HG02763 (cell line): ENCODE measurements around the gene AFAP1L2.

Experiments
- ATAC-seq: cut with Tn5 transposase; IDR thresholded peaks from one replicate; pipeline ENCODE4 v1.9.1; 2021; ENCODE audit warnings: mild to moderate bottlenecking, moderate library complexity; ENCODE audit not compliant: unreplicated experiment

The AFAP1L2 gene, protein sequence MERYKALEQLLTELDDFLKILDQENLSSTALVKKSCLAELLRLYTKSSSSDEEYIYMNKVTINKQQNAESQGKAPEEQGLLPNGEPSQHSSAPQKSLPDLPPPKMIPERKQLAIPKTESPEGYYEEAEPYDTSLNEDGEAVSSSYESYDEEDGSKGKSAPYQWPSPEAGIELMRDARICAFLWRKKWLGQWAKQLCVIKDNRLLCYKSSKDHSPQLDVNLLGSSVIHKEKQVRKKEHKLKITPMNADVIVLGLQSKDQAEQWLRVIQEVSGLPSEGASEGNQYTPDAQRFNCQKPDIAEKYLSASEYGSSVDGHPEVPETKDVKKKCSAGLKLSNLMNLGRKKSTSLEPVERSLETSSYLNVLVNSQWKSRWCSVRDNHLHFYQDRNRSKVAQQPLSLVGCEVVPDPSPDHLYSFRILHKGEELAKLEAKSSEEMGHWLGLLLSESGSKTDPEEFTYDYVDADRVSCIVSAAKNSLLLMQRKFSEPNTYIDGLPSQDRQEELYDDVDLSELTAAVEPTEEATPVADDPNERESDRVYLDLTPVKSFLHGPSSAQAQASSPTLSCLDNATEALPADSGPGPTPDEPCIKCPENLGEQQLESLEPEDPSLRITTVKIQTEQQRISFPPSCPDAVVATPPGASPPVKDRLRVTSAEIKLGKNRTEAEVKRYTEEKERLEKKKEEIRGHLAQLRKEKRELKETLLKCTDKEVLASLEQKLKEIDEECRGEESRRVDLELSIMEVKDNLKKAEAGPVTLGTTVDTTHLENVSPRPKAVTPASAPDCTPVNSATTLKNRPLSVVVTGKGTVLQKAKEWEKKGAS

GRCh38 chr10:114404171-114405010 lies at the start of gene AFAP1L2:
Gene AFAP1L2 (minus strand): TSS chr10:114404502. CDS start chr10:114404455, 47 bp downstream.
- no peak for ATAC-seq

- no peak for ATAC-seq
These were observed 49.3 kb upstream of the AFAP1L2 start for GRCh38 chr10:114453576-114453975.

- no peak for ATAC-seq
These were observed 44.6 kb upstream of the AFAP1L2 start for GRCh38 chr10:114448897-114449296.

DNA sequence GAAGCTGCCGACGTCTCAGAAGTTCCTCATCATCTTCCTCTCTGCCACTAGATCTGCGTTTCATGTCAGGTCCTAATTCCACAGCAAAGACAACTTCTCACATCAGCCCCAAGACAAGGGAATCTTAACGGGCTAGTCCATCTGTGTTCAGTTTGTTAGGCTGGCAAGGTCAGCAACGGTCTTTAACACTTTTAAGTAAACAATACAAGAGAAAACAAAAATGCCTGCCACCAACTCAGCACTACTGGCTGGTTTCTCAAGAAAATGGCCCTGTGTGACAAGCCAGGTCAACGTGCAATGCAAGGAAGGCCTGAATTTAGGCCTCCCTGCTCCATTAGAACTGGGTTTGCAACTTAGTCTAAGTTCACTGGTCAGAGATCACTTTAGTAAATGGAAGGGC lies 41.0 kb upstream of the AFAP1L2 start:
- no peak for ATAC-seq

DNA sequence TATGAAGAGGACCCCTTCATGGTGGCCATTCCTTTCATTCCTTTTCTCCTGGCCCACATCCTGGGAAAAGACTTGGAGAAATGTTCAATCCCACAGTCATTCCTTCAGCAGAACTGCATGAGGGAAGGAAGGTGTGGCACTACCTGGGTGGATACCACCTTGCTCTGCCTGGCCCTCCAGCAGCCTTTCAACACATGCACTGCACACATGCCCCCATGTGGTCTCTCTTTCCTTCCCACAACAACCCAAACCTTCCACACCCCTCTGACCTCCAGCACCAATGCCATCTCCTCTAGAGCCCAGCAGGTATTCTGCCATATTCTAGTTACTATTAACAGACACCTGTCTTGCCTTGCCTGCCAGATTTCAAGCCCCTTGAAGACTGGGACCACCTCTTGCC lies 40.5 kb upstream of the AFAP1L2 start:
- ATAC-seq, result no peak

GRCh38 chr10:114442091-114442630 lies 37.9 kb upstream of the AFAP1L2 start:
- no peak for ATAC-seq

DNA sequence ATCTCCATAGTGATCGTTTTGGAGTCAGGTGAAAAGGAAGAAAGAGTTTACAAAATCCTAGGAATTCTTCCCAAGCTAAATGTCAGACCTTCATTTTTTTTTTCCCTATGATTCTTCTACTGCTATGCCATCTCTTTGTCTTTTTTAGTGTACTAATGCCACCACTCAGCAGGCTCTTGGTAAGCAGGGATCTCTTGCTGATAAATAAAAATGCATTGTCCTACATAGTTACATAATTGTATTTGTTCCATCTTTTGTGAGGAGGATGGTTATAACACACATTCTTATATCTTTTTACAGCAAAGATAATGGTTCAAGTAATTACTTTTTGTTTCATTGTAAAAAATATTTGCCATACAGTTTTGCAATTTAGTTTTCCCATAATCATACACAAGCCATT lies 36.8 kb upstream of the AFAP1L2 start:
- ATAC-seq, result no peak

DNA sequence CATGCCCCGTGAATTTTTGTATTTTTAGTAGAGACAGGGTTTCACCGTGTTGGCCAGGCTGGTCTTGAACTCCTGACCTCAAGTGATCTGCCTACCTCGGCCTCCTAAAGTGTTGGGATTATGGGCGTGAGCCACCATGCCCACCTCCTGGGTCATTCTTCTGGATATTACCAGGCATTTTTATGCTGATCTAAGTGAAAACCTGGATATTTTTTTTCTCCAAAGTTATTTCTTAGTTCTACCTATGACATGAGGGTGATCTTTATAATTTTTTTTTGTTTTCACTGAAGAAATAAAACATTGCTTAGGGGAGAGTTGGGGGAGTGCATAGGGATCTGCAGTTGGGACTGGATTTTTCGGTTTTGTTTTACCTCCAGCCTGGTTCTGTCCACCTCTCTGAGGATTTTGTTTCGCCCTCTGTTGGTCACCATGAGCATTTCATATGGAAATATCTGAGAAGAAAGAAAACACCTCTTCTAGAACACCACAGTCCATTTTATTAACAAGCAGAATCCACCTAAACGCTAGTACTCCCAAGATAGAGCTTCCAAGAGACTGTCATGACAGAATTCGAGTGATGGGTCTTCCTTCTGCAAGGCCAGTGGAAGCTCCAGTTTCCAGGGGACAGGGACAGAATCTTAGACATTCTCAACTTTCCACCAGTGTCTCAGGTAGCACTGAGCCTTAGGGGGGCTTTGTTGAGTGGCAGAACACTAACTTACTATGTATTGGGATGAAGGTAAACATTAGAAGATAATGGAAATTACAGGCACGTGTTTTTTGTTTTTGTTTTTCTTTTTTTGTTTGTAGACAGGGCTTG lies 33.4 kb upstream of the AFAP1L2 start:
- ATAC-seq, result no peak

DNA sequence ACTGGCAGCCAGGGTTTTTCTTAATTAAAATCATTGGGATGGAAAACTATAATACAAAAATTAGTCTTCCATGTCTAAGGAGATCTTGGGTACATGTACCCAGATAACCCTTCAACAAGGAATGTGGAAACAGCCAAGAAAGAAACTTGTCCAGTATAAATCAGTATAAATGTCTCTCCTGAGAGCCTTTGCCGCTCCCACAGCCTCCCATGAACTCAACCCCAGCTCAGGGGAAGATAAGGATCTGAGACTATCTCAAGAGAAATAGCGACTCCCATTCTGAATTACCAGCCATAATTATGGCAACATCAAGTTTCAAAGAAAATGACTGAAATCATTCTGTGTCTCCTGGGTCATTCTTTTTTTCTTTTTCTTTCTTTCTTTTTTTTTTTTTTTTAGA lies 32.6 kb upstream of the AFAP1L2 start:
- ATAC-seq, result no peak

DNA sequence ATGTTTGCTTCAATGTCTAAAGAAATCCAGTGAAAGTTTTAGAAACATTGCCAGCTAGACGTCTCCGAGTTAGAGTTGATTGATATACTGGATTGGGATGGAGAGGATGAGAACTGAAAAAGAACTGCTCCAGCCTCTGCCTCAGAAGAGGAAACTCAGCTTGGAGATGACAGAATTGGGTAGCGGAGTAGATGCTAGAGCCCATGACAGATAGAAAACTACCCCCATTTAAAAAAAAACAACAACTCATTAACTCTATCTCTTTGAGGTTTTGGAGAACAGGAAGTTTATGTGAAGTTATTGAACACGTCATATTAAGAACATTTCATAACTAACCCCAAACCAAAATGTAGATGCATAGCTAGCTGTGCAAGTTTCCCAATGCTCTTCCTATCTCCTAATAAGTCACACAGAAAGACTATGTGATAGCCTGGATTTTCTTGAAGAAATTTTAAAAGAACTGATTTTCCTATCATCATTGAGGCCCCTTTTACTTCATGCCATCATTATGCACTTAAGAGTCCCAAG lies 28.3 kb upstream of the AFAP1L2 start:
- no peak for ATAC-seq

DNA sequence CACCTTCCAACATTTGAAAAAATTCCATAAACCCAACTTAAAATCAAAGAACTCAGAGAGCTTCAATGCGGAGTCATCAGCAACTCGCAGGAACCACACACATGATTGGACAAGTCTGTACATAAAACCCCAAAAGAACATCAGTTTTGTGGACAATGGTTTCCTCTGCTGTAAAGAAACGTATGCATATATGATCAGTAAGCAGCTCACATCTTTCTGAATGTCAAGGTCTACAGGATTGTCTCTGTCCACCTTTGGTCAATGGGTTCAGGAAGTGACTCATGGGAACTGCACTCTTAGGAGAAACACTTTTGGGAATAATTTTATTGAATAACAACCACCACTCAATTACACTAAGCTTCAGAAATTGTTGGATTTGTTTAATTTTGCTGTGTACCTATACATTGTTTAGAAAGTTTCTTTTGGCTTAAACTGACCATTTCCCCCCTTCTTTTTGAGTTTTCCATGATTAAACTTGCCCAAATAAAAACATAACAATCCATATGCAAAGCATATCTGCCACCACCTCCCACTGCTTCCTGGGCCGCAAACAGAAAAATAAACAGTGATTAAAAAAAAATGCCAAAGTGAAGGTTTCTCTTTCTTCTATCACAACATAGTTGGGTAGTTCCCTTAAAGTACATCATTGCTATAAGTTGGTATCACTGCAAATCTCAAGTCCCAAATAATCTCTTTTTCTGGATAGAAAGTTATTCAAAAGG lies 27.3 kb upstream of the AFAP1L2 start:
- ATAC-seq, result no peak

DNA sequence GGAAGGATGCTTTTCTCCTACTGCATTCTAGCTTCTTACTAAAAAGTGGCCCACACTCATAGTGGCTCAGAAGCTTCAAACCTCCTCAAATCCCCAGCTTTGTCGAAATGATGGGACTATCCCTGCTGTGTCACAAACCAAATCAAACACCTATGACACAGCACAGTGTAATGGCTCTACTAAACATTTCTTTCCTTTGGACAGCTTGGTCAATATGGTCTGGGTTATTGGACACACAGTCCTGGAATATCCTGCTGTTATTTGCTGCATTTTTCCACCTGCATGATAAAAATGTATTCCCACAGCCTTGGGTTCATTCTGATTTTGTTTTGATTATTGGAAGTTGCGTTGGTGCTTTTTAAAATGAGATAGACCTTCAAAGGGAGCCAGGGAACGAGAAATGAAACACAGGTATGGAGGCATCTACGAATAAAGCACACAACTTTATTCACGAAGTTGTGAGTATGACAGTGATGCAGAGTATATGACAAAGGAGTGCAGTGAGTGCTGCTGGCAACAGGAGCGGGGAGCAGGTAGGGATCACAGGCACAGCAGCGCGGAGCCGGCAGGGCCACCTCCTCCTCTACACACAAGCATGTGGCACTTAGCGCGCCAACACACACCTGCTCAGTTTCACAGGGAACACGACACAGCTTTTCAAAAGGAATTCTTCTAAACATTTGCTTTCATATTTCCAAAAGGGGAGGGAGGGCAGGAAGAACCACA lies 26.5 kb upstream of the AFAP1L2 start:
- no peak for ATAC-seq

DNA sequence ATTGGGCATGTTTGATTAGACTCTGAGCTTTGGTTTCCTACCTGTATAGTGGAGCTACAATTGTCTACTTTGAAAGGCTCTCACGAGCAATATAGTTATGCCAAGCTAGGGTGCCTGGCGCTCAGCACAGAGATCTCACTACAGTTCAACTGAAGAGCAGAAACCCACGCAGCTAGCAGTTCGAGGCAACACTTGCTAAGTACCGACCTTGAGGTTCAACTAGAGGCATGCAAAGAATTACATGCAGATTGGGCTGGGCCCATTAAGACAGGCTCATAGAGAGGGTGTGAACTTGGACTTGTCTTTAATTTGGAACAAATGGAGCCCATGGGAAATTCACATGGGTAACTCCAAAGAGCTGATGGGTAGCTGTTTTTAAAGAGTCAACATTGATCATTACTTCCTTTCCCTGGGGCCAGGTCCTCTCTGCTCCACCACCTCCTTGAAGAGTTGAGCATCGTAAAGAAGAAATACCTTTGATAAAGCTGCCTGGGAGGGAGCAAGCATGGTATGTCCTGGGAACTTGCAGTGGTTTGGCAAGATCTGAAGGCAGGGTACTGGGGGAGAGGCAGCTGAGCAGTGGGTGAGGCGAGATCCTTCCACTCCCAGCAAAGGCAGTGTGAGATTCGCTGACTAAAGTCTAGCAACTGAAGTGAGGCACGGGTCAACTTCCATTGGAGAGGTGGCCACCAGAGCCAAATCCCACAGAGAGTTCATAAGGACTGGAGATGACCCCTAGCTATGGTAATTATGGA lies 25.5 kb upstream of the AFAP1L2 start:
- ATAC-seq, result no peak

DNA sequence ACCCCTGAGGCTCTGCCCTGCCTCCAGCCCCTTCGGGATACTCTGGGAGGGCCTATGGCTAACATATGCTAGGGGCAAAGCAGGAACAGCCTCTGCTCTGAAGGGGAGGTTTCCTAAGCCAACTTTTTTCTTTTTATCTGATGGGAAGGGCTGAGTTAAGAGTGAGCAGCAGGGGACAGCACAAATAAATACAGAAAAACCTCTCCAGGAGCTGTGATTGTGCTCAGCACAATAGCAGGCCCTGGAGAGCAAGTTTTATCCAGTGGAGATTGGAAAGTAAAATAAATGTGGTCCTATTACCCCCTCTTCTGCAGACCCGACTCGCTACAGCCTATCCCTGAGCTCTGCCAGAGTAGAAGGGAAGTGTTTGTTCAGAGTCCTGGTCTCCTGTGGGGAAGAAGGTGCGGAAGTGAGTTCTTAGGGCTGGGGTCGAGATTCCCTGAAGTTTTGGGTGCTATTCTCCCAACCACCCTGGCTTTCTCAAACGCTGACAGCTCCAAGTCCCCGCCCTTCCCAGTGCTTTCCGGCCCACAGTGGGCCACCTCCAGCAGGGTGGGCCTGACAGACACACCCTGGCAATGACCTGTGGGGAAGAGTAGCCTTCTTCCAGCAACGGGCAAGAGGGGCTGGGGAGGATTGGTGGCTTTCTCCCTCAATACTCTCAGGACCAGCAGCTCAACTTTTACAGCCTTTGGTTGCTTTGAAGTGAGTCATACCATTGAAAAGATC lies 23.0 kb upstream of the AFAP1L2 start:
- ATAC-seq, result no peak

DNA sequence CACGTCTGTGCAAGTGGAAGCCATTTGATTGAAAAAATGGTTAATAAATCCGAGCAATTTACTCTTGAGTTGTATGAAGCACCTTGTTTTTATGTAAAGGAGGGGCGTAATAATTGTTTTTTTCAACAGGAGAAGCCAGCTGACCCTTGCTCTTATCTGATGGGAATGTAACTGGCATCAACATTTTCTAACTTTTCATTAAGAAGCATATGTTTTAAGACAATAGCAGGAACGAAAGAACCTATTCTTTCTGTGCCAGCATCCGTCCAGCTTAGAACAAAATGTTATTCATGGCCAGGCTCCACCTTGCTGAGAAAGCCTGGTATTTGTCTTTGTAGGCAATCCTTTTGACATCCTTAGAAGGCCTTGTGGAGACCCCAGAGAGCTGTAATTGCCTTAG lies 22.2 kb upstream of the AFAP1L2 start:
- no peak for ATAC-seq

DNA sequence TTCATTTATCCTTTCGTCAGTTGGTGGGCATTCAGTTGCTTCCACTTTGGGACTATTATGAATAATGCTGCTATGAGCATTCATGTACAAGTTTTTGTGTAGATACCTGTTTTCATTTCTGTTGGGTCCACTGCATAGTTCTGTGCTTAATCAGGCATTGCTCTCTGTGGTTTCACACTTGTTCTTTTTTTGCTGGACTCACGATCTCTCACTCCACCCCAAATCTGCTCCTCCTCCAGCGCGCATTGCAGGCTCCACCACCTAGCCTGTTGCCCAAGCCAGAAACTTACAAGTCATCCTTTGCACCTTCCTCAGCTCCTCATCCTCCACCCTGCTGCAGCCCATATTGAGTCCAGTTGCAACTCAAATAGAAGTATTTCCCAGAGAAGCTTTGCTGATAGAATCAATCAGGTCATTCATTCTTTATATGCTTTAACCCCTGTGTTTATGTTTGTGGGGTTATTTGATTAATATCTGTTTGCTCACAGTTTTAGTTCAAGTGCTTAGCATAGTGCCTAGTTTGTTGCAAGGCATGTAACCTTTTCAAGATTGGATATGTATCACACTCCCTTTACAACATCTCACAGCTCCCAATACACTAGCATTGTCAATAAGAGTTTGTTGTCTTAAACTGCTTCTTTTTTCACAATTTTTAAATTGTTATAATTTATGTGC lies 16.6 kb upstream of the AFAP1L2 start:
- ATAC-seq, result no peak

GRCh38 chr10:114418109-114418508 lies 13.8 kb upstream of the AFAP1L2 start:
- no peak for ATAC-seq
